GM20000 (cell line): ENCODE results near the gene RPS6KC1.
"Not testable (repeated sequence)": the region's sequence is repeated elsewhere in the genome, so short reads cannot be mapped to it uniquely, and the experiment has no call there.

Experiments used
- DNase-seq: peaks from one replicate; pipeline ENCODE4 v3.0.0; 2012; ENCODE audit warnings: low spot score
- CTCF ChIP-seq: IDR thresholded peaks from 2 replicates; pipeline ENCODE4 v1.5.1; 2012; ENCODE audit warnings: mild to moderate bottlenecking, control low read depth; ENCODE audit errors: extremely low read depth, missing control alignments

The RPS6KC1 gene

GRCh38 chr1:213201380-213202155, 150.5 kb downstream of the RPS6KC1 start:
- no peak for TF ChIP-seq CTCF
- DNase-seq = no peak

- TF ChIP-seq CTCF = no peak
- DNase-seq = no peak
These were observed 160.2 kb downstream of the RPS6KC1 start for GRCh38 chr1:213211201-213211600.

- DNase-seq = not testable (repeated sequence)
These were observed 168.0 kb downstream of the RPS6KC1 start for GRCh38 chr1:213219076-213219475.

GRCh38 chr1:213221209-213221608, 170.2 kb downstream of the RPS6KC1 start:
- no peak for DNase-seq
- TF ChIP-seq CTCF = no peak

- DNase-seq = no peak
- TF ChIP-seq CTCF = no peak
These were observed 176.4 kb downstream of the RPS6KC1 start for GRCh38 chr1:213227458-213227857.

- no peak for TF ChIP-seq CTCF
- no peak for DNase-seq
These were observed 180.8 kb downstream of the RPS6KC1 start for GRCh38 chr1:213231795-213232231.

GRCh38 chr1:213242883-213243282, 191.8 kb downstream of the RPS6KC1 start:
- no peak for DNase-seq
- no peak for TF ChIP-seq CTCF

- DNase-seq = peak; percentile 31
- TF ChIP-seq CTCF = peak; percentile 71
These were observed 193.6 kb downstream of the RPS6KC1 start for GRCh38 chr1:213244664-213245091.
